ENCODE data around the gene PLEKHG7.

DNA sequence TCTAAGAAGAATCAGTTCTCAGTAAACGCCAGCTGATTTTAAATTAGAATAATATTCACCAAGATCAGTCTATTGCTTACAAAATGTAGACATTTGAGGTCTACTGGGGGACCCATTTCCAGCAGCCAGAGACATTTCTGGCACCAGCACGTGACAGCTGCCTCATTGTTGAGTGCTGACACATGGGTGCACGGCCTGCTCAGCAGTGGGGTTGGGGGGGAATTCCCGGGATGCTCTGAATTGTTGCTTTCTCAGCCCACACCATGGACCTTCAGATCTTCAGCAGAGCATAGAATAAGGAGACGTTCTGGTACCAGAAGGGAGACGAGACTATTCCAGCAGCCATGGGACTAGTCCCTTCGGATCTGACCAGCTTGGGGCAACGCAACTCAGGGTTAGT lies 18.3 kb downstream of the PLEKHG7 start:
- no peak for TF ChIP-seq EZH2 (IDR thresholded peaks at IDR 0.05; ENCODE audit: insufficient read depth, poor library complexity, severe bottlenecking)
- TF ChIP-seq EZH2phosphoT487 (IDR thresholded peaks at IDR 0.05; ENCODE audit: insufficient read depth, low read depth), result no peak

Measured in GM23248 (cell line).